Stimulated activated CD4-positive, alpha-beta T cell treated with anti-CD3 and anti-CD28 coated beads, TNF-alpha, amount 100 ng/mL, for 48 hours (primary cell): Measurements from ENCODE around the gene TRMT2B.
"Not testable (repeated sequence)": the region's sequence is repeated elsewhere in the genome, so short reads cannot be mapped to it uniquely, and the experiment has no call there.

Experiments
- DNase-seq, 3 donors: peaks; one replicate each; pipeline ENCODE4 v3.0.0-alpha.2; 2020; ENCODE audit warnings: low read depth in 3 of 3

The TRMT2B gene, protein sequence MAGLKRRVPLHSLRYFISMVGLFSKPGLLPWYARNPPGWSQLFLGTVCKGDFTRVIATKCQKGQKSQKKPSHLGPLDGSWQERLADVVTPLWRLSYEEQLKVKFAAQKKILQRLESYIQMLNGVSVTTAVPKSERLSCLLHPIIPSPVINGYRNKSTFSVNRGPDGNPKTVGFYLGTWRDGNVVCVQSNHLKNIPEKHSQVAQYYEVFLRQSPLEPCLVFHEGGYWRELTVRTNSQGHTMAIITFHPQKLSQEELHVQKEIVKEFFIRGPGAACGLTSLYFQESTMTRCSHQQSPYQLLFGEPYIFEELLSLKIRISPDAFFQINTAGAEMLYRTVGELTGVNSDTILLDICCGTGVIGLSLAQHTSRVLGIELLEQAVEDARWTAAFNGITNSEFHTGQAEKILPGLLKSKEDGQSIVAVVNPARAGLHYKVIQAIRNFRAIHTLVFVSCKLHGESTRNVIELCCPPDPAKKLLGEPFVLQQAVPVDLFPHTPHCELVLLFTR

DNA sequence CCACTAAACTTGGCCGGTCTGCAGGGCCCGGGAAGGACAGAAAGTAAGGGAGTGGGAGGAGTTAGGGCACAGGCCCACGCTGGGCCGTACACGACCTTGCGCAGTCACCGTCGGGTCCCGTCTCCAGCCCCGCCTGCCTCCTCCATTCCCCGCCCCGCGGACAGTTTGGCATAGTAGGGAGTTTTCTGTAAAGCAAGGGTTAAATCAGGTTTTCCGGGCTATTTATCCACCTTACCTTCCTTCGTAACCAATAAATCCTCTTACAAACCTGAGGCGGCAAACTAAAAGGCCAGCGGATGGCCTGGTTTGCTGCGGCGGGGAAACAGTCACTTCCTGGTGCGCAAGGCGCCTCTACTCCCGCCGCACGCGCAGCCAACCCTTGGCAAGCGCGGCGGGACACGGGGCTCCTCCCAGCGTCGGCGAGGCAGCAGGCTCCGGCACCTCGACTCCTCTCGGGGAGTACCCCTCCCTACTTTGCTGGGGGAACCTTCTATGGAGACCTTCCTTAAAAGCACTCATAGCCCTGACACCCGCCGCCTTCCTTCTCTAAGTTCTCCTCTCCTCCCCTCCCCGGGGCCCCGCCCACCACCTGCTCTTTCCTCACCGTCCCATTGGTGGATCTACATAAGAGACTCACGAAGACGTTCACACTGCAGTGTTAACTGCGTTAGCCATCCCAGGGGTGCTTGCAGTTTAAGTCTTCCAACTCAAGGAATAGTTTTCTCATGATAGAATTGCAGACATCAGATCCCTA, at the start of gene TRMT2B:
TRMT2B (minus strand) TSS at position 563 of the 754 bp plus-strand sequence. CDS start 9,822 bp downstream, outside the sequence.
- DNase-seq: peak; percentile 46 to 75 (median 65)

DNA sequence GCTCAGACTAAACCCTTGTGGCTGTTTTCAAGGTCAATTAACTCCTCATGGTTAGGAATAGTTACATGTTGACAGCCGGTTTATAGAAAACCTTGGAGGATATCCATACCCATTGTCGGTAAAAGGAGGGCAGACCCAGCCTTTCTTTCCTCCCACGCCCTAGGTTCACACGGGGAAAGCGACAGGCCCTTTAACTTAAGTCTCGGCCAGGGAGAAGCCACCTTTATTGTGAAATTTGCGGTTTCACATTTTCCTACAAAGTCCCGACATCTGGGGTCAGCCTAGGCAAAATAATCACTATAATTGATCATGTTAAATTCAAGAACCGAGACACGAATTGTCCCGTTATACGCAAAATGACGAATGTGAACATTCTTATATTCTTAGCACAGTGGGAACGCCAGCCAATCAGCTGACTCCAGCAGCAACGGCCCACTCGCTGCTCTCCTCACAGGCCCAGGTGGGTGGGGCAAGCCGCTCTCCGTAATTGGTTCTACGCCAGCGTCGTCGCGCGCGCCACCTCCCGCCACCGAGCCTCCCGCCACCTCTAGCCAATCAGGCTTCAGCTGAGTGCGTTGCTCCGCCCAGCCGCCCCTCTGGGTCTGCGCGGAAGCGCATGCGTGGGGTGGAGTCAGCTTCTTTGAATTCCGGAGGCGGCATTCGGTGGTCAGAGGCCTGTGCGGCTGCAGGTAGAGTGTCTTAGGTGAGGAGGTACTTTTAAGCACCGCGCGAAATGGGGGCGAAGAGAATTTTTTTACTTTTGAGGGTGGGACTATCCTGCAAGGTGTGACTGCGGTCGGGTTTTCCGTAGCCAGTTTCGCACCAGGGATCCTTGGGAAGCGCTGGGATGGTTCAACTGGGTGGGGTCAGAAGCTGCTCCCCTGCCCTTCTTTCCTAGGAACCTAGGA, 45.9 kb upstream of the TRMT2B start, which contains the start of gene CENPI:
CENPI (plus strand) TSS at position 659 of the 908 bp plus-strand sequence. CDS start 2,867 bp downstream, outside the sequence.
- peak; percentile 78 to 87 (median 78) for DNase-seq

DNA sequence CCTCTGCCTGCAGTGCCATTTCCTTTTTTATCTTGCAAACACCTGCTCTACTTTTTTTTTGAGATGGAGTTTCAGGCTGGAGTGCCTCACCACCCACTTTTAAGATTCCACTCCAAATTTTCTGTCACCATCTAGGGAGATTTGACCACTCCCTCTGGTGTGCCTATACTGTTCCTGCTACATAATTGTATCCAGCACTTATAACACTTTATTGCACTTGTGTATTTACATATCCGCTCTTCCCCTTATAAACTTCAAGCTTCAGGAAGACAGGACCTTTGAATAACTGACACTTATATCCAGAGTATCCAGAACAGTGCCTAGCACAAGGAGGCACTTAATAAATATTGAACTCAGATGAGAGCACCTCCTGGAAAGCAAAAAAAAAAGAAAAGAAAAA, 39.9 kb upstream of the TRMT2B start:
- DNase-seq: no peak

DNA sequence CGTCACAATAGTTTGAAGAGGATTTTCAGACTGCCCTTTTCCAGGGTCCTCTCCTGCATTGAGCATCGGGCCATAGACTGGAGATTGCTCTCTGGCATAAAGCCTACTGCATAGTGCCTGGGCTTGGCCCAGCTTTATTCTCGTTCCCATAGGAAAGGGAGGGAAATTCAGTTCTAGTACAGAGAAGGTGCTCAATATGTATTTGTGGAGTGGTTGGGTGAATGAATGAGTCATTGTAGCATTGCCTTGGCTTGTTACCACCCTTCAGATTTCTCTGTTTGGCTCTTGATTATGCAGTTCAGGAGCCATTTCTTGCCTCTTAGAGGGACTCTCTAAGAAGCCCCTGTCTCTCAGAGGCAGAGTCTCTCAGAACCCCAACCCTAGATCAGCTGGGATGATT, 29.3 kb upstream of the TRMT2B start:
- no peak for DNase-seq

DNA sequence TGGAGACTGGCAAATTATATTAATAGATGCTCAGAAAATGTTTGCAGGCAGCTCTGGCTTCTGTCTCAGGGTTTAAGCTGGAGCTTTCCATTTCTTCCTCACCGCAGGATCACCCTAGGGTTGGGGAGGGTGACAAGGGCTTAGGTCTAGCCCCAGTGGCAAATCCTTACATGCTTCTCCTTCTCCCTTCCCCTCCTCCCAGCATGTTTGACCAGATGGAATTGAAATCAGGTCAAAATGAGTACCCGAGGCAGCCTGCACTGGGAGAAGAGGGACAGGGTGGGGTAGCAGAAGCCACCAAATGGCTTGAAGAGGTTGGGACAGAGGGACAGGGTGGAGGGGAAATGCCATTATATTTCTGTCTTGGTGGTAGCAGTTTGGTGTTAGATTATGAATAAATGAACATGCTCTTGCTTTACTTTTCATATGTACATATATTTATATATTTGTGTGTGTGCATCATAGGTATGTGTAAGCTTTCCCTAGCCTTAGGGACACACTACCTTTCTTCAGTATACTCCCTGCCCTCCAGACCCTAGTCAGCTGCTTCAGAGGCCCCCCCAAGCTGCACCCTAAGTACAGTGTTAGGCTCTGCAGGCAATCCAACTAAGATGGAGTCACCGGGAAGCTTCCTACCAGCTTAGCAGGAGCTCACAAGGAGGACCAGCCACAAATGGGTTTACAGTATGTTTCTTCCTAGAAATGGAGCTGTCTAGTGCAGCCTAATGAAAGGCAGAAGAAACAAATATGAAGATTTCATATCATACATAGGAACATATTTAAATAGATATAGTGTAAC, 28.6 kb upstream of the TRMT2B start:
- DNase-seq: no peak

DNA sequence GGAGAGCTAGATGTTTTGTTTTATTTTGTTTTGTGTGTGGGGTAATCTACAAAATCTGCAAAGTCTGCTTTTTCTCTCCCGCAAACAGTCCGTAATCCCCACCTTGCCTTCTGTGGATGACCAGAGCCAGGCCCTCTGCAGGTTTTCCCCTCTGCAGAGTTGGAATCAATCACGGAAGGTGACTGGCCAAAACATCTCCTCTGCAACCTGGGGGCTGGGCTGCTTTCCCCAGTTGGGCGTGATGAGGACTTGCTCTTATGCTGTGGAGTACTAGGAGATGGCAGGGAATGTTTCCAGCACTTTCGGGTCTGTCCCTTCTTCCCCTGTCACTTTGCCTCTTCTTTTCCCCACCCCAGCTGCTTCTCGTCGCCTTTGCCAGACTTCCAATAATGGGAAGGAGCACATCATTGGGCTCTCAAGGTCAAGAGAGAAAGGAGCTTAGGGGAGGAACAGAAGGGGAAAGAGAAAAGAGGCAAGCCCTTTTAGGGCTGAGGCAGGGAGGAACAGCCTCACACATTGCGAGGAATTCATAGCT, 27.9 kb upstream of the TRMT2B start:
- DNase-seq: no peak

DNA sequence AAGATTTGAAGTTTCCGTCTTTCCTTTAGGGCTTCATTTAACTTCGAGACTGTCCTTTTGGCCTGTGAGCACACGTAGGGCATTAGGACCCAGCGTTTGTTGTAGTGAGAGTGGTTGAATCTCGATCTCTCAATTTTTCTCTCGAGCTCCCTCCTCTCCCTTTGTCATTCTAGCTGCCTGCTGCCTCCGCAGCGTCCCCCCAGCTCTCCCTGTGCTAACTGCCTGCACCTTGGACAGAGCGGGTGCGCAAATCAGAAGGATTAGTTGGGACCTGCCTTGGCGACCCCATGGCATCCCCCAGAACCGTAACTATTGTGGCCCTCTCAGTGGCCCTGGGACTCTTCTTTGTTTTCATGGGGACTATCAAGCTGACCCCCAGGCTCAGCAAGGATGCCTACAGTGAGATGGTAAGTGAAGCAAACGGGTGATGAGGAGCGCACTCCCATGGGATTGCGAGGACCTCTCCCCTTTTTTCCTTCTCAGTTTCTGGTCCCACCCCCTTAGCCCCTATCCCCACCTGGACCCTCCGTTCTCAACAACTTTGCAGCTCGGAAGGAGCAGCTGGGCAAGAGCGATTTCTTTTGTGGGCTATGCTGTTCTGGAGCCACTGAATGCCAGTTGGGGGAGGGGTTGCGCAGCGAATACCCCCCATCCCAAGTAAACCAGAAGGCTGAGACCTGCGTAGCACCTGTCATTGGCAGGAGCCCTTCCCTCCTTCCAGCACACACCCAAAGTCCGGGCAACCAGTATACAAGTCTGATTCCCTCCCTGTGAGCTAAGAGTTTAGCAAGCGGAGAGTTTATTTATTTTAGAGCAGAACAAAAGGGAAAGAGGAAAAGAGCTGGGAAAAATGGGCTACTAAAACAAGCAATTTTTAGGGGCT, 27.0 kb upstream of the TRMT2B start, which contains the start of gene TMEM35A:
TMEM35A (plus strand) TSS at position 164 of the 883 bp plus-strand sequence; CDS start at position 288, 124 bp downstream.
- DNase-seq: no peak

DNA sequence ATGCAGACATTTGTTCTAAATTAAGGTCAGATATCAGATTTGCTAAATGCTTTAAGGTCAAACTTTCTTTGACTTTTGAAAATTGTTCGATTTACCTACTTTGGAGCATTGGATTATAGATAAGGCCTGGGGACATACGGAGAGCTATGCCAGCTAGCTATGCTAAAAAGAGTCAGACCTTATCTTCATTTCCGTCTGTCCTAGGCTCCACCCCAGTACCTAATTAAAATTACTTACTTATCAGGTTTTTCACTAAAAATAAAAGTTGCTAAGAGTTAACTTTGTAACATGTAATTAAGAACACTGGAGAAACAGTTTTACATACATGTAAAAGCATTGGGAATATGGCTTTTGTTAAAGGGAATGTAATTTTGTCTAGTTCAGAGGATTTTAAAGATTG, 19.7 kb upstream of the TRMT2B start:
- no peak for DNase-seq

DNA sequence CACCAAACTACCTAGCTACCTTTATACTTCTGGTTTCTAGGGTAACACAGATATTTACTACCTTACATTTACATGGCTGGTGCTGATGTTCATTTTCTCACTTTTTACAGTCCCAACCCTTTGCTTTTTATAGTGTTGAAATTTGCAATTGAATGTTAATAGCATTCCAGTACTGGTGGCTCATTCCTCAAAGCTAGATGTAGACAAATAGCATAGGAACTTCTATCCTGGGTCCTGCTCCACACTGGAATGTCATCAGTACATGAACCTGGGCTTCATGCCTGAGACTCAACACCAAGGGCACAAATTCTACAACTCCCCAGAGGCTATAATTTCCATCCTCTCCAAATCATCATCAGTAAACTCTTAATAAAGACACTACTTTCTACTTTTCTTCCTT, 10.3 kb upstream of the TRMT2B start:
- DNase-seq: no peak

DNA sequence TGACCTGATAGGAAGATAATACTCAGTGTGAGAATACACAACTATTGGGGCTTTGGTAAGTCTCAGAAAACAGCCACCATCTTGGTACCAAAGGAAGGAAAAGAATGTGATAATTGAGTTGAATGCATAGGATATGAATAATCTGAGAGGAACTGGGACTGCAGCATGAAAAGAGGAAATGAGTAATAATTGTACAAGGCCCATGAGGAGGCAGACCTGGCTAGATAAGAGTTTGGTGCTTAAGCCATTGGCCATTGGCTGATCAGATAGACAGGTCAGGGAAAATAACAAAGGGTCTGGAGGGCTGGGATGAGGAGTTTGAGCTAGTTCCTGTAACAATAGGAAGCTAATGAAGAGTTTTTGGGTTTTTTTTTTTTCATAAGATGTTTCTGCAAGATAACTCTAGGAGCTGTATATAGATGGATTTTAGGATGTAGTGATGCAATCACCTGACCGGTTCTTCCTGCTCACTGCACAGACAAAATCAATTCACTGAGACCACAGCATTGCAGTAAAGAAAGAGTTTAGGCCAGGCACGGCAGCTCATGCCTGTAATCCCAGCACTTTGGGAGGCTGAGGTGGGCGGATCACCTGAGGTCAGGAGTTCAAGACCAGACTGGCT, 5.3 kb upstream of the TRMT2B start:
- no peak for DNase-seq

DNA sequence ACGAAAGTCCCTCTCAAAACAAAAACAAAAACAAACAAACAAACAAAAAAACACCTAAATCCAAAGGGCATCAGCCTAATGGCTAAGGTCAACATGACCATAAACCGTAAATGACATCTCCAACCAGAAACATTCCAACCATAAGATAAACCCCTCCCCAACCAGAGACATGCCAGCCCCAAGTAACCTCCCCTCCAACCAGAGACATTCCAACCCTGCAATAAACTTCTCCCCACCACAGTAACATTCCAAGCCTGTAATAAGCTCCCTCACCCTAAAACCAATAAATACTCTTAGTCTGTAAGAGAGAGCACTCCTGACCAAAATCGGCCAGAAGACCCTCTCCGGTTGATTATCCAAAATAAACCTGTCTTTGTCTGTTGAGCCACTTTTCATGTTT, 4.6 kb upstream of the TRMT2B start:
- DNase-seq: not testable (repeated sequence)

DNA sequence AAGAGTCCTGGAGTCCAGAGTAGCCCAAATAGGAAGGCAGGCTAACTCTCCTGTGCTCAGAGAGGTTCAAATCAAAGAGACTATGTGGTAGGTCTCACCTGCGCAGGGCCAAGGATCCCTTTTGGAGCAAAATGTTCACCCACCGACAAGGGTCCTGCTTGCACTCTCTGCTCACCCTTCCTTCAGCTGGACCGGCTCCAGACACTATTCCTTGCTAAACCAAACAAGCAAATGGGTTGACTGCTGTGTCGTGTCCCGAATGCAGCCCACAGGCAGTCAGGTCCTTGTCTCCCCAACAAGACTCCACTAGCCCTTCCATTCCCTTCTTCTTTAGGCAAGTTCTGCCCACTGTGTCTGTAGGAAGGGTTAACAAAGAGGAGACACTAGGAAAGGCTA, 760 bp downstream of the TRMT2B start:
- no peak for DNase-seq

DNA sequence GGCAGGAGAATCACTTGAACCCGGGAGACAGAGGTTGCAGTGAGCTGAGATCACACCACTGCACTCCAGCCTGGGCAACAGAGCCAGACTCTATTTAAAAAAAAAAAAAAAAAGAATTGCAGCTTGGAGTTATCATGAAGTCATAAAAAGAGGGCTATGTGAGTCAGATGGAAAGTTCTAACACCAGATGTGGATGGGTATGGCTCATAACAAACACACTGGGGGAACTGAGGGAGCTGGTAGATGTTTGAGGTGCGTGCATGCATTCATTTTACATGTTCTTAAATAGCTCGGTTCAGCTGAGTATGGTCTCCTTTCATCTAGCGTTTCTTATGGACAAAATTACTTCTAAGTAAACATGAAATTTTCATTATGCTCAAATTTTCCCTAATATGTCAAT, 11.7 kb downstream of the TRMT2B start:
- no peak for DNase-seq

DNA sequence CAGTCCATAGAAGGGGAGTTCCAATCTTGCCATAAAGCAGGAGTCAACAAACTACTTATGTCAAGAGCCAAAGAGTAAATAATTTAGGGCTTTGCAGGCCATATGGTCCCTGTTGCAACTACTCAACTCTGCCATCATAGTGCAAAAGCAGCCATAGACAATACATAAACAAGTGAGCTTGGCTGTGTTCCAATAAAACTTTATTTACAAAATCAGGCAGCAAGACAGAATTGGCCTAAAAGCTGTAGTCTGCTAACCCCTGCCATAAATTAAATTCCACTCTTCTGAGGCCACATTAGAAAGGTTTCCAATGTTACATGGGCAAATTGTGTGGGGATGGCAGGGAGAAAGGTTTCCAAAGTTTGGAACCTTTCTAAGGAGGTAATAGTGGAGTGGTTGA, 14.7 kb downstream of the TRMT2B start:
- DNase-seq: no peak

DNA sequence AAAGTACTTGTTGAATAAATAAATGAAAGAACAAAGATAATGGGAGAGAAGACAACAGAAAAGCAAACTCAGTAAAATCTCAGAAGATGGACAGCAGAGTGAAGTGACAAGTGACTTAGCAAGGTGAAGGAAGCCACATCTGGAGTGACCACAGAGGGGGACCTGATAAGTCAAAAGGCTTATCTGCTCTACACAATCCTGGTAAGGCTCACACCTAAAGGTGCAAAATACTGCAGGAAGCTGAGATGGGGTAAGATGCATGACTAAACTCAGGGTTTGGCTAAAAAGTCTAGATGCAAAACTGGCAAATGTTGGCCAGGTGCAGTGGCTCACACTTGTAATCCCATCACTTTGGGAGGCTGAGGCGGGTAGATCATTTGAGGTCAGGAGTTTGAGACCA, 22.2 kb downstream of the TRMT2B start:
- DNase-seq: no peak

DNA sequence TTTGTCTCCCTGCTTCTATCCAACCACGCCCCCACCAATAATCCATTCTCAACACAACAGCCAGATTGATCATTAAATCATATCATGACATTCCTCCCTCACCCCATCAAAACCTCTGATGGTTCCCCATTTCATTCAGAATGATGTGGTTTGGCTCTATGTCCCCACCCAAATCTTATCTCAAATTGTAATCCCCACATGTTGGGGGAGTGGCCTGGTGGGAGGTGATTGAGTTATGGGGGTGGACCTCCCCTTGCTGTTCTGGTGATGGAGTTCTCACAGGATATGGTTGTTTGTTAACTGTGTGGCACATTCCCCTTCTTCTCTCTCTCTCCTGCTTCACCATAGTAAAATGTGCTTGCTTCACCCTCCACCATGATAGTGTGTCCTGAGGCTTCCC, 23.3 kb downstream of the TRMT2B start:
- no peak for DNase-seq

DNA sequence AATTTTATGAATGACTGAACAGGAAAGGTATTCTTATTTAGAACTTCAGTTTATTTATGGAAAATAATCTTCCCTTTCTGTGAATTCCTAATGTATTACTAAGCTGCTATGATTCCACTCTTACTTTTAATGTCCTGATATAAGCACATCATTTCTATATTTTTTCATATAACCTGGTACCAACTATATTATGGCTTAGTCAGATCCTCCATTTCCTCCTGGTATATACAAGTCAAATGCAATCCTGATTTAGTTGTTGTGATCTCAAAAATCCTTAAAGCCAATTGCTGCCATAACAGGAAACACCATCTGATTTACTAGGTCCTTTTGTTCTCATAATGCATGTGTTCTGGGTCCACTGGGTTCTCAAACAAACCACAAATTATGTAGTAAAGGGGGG, 26.8 kb downstream of the TRMT2B start:
- DNase-seq: no peak

DNA sequence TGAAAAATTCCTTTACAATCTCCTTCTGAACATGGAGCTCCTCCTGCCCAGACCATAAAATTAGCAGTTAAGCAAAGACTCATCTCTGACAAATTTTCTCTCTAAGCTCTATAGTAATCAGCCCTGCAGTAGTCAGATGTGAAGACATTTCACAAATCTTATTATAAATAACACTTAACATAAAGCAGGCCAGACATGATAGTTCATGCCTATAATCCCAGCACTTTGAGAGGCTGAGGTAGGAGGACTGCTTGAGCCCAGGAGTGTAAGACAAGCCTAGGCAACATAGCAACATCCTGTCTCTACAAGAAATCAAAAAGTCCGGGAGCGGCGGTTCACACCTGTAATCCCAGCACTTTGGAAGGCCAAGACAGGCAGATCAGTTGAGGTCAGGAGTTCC, 29.9 kb downstream of the TRMT2B start:
- no peak for DNase-seq

DNA sequence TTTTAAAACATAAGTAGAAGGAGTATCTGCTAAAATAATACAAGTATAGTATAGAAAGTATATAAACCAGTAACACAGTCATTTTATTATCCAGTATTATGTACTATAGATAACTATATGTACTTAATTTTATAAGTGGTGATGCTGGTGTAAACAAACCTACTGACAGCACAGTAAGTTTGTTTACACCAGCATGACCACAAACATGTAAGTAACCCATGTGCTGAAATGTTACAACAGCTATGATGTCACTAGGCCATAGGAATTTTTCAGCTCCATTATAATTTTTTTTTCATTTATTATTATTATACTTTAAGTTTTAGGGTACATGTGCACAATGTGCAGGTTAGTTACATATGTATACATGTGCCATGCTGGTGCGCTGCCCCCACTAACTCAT, 39.9 kb downstream of the TRMT2B start:
- DNase-seq: not testable (repeated sequence)
